Endothelial cell of umbilical vein (primary cell): Measurements from ENCODE around the gene C9orf72. TPM values are rescaled to one million over a fixed set of nuclear protein-coding genes. Genes with fewer than 3 reads are reported as not detected.

Experiments used
- BruUV-seq: library from RNA; stranded (reverse); fragments of 400-500 nt; replicated peaks from 2 replicates; lab custom pipeline; 2021; lab: Mats Ljungman, UMichigan
- CTCF ChIA-PET: fragments of 300-600, 350-600 bp; sonication (Branson Sonifier 250); formaldehyde crosslinking; loops from one replicate; lab custom pipeline; 2021; ENCODE audit warnings: antibody characterized with exemption, inconsistent platforms; lab: Charles Lee
- POLR2A ChIA-PET: fragments of 300-600, 350-600 bp; sonication (Branson Sonifier 250); formaldehyde crosslinking; loops from one replicate; lab custom pipeline; 2021; ENCODE audit warnings: antibody characterized with exemption, inconsistent platforms; lab: Charles Lee
- DNase-seq: peaks from one replicate; pipeline ENCODE4 v3.0.0-alpha.2; 2011; ENCODE audit warnings: low read depth, low spot score
- FAIRE-seq: peaks from 2 replicates; lab custom pipeline; 2011; peaks lifted over from hg19 to GRCh38; lab: Jason Lieb, UNC
- H2AFZ ChIP-seq: 2 replicates; pipeline ENCODE4 v1.6.0; 2012; ENCODE audit warnings: low read depth, low read length, control low read depth, inconsistent platforms
- H3K27ac ChIP-seq: 2 replicates; pipeline ENCODE4 v1.5.1; 2011; ENCODE audit warnings: low read depth, mild to moderate bottlenecking, control low read depth, low read length, moderate library complexity; ENCODE audit not compliant: insufficient read depth
- H3K27me3 ChIP-seq, 2 experiments: 2 replicates each; pipeline versions ENCODE4 v1.6.0 to v1.6.1; 2011; ENCODE audit warnings: low read length in 2 of 2, mixed read lengths in 1 of 2; ENCODE audit not compliant: control insufficient read depth in 2 of 2, insufficient read depth in 2 of 2
- H3K36me3 ChIP-seq, 2 experiments: 2 replicates in 1 of 2; 3 replicates in 1 of 2; pipeline ENCODE4 v1.5.1; 2011; ENCODE audit warnings: low read length in 2 of 2, mild to moderate bottlenecking in 1 of 2, moderate library complexity in 1 of 2; ENCODE audit not compliant: control insufficient read depth in 2 of 2, insufficient read depth in 2 of 2; ENCODE audit errors: extremely low read depth in 1 of 2
- H3K4me1 ChIP-seq: 3 replicates; pipeline ENCODE4 v1.5.1; 2011; ENCODE audit warnings: mild to moderate bottlenecking, low read length; ENCODE audit not compliant: control insufficient read depth, insufficient read depth; ENCODE audit errors: extremely low read depth
- H3K4me2 ChIP-seq: 2 replicates; pipeline ENCODE4 v1.6.1; 2011; ENCODE audit warnings: low read length, control low read depth, mixed read lengths; ENCODE audit not compliant: insufficient read depth
- H3K4me3 ChIP-seq, 3 experiments: fragments of 200-600 bp in 1 of 3; sonication (generic), shearing (Covaris generic) in 1 of 3; replicated peaks in 1 of 3; 2 replicates each; pipeline ENCODE4 v1.5.1; 2011 to 2016; ENCODE audit warnings: control low read depth in 3 of 3, low read length in 3 of 3, mild to moderate bottlenecking in 2 of 3, inconsistent platforms in 1 of 3, low read depth in 1 of 3, moderate library complexity in 1 of 3; ENCODE audit not compliant: insufficient read depth in 1 of 3
- H3K79me2 ChIP-seq: 2 replicates; pipeline ENCODE4 v1.6.0; 2012; ENCODE audit warnings: low read length, inconsistent platforms; ENCODE audit not compliant: control insufficient read depth, insufficient read depth
- H3K9ac ChIP-seq: replicated peaks from 2 replicates; pipeline ENCODE3; 2011; ENCODE audit warnings: low read length, control low read depth; ENCODE audit not compliant: insufficient read depth; ENCODE audit errors: extremely low read depth
- H3K9me1 ChIP-seq: replicated peaks from 3 replicates; pipeline ENCODE4 v1.6.0; 2011; ENCODE audit warnings: mild to moderate bottlenecking, low read length; ENCODE audit not compliant: control insufficient read depth, insufficient read depth; ENCODE audit errors: extremely low read depth
- H3K9me3 ChIP-seq: replicated peaks from 2 replicates; pipeline ENCODE4 v1.5.1; 2012; ENCODE audit warnings: low read length, inconsistent platforms; ENCODE audit not compliant: control insufficient read depth, insufficient read depth
- H4K20me1 ChIP-seq: replicated peaks from 2 replicates; pipeline ENCODE3; 2011; ENCODE audit warnings: mild to moderate bottlenecking, low read length; ENCODE audit not compliant: control insufficient read depth, insufficient read depth; ENCODE audit errors: extremely low read depth
- EZH2 ChIP-seq: IDR thresholded peaks from 2 replicates; pipeline ENCODE4 v1.6.1; 2012; ENCODE audit warnings: borderline replicate concordance, low read depth, mild to moderate bottlenecking, moderate library complexity, low read length, inconsistent platforms; ENCODE audit not compliant: severe bottlenecking
- FOS ChIP-seq: IDR thresholded peaks from 2 replicates; pipeline ENCODE4 v1.6.1; 2011; ENCODE audit warnings: mild to moderate bottlenecking, low read length, moderate library complexity, borderline replicate concordance; ENCODE audit not compliant: insufficient read depth
- GATA2 ChIP-seq: IDR thresholded peaks from 2 replicates; pipeline ENCODE4 v1.7.0; 2011; ENCODE audit warnings: low read depth, mild to moderate bottlenecking, moderate library complexity, mixed read lengths, low read length; ENCODE audit not compliant: insufficient read length, insufficient read depth
- JUN ChIP-seq: IDR thresholded peaks from 2 replicates; pipeline ENCODE4 v1.6.1; 2011; ENCODE audit warnings: borderline replicate concordance, low read depth; ENCODE audit not compliant: insufficient read length, insufficient read depth
- MYC ChIP-seq: IDR thresholded peaks from one replicate; pipeline ENCODE4 v1.6.1; 2011; ENCODE audit warnings: mild to moderate bottlenecking, low read depth, low read length
- POLR2A ChIP-seq: IDR thresholded peaks from 2 replicates; pipeline ENCODE4 v1.6.1; 2012; ENCODE audit warnings: low read depth, mild to moderate bottlenecking, control low read depth, low read length
- POLR2AphosphoS5 ChIP-seq: IDR thresholded peaks from 2 replicates; pipeline ENCODE4 v1.6.1; 2012; ENCODE audit warnings: low read depth, mild to moderate bottlenecking, control low read depth, low read length, moderate library complexity; ENCODE audit not compliant: insufficient read depth
- dilution Hi-C: fragments of 300-500 bp; cut with MboI; formaldehyde crosslinking; loops from one replicate; pipeline ENCODE4 v1.15.0; 2019; ENCODE audit warnings: low sequenced_read_pairs; ENCODE audit not compliant: extremely low pct_ligation_motif_present
- intact Hi-C: fragments of 100-400 bp; cut with micrococcal nuclease; formaldehyde crosslinking; loops from one replicate; pipeline ENCODE4 v1.10.0; 2022
- polyA plus RNA-seq, 4 experiments: library from polyadenylated mRNA; depleted of rRNA in 3 of 4; stranded (reverse) in 3 of 4; unstranded in 1 of 4; fragments of >200 nt; gene quantifications; 2 replicates each; pipeline versions ENCODE4 v1.2.1 to v1.2.3, GENCODE V29; 2011 to 2012; ENCODE audit warnings: missing spikeins in 1 of 4
- total RNA-seq: library from RNA; stranded (reverse); gene quantifications from 2 replicates; pipeline ENCODE4 v1.2.3, GENCODE V29; 2021
- TF ChIP-seq, protein P1 (sequence below), 2 donors: IDR thresholded peaks; 1 replicate in 1 of 2; 2 replicates in 1 of 2; pipeline ENCODE4 v1.5.1; 2011; ENCODE audit warnings: low read length in 2 of 2, mild to moderate bottlenecking in 2 of 2, moderate library complexity in 2 of 2, control low read depth in 1 of 2, inconsistent platforms in 1 of 2, low read depth in 1 of 2; ENCODE audit not compliant: insufficient read depth in 1 of 2; ENCODE audit errors: extremely low read depth in 1 of 2
- TF ChIP-seq, protein P2 (sequence below): IDR thresholded peaks from 2 replicates; pipeline ENCODE4 v1.6.1; 2011; ENCODE audit not compliant: insufficient read depth, insufficient read length

C9orf72 gene
- total and polyA plus RNA-seq, 2 donors (not counting 3 experiments of a cell fraction or from before 2014, with no cell fraction given), result 2.7 to 7.3 TPM

DNA sequence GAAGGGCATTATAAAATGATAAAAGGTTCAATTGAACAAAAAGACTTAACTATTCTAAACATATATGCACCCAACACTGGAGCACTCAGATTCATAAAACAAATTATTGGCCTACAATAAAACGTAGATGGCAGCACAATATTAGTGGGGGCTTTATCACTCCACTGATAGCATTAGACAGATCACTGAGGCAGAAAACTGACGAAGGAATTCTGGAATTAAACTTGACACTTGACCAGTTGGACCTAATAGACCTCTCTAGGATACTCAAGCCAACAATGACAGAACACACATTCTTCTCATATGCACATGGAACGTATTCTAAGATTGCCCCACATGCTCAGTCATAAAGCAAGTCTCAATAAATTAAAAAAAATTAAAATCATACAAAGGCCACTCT lies 18.4 kb upstream of the C9orf72 start:
- BruUV-seq, result no TSS peak
- ChIA-PET CTCF (no interaction called here), POLR2A (no interaction called here)
- no peak for FAIRE-seq
- intact Hi-C loops, result no loop called here
- Histone ChIP-seq H3K4me3 (no peak overlapping the region), H3K79me2 (no peaks in the 10 kb centered on the region), H3K27ac (no peak overlapping the region), H2AFZ (no peak overlapping the region), H3K9me1 (no peaks in the 10 kb centered on the region), H3K9me3 (no peaks in the 10 kb centered on the region), H3K9ac (no peak overlapping the region), H3K4me1 (no peaks in the 10 kb centered on the region), H3K27me3 (no peaks in the 10 kb centered on the region), H3K4me2 (no peak overlapping the region), H4K20me1 (no peaks in the 10 kb centered on the region), H3K36me3 (no peaks in the 10 kb centered on the region)
- dilution Hi-C loops, result no loop called here
- DNase-seq, result no peak
- TF ChIP-seq MYC, result no peak
- TF ChIP-seq, protein P1, sequence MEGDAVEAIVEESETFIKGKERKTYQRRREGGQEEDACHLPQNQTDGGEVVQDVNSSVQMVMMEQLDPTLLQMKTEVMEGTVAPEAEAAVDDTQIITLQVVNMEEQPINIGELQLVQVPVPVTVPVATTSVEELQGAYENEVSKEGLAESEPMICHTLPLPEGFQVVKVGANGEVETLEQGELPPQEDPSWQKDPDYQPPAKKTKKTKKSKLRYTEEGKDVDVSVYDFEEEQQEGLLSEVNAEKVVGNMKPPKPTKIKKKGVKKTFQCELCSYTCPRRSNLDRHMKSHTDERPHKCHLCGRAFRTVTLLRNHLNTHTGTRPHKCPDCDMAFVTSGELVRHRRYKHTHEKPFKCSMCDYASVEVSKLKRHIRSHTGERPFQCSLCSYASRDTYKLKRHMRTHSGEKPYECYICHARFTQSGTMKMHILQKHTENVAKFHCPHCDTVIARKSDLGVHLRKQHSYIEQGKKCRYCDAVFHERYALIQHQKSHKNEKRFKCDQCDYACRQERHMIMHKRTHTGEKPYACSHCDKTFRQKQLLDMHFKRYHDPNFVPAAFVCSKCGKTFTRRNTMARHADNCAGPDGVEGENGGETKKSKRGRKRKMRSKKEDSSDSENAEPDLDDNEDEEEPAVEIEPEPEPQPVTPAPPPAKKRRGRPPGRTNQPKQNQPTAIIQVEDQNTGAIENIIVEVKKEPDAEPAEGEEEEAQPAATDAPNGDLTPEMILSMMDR (IDR thresholded peaks at IDR 0.05; ENCODE audit: extremely low read depth in 1 of 2, insufficient read depth in 1 of 2, low read depth in 1 of 2, low read length in 2 of 2), result no peak
- TF ChIP-seq FOS, result no peak
- TF ChIP-seq JUN, result no peak
- TF ChIP-seq POLR2A, result no peak
- TF ChIP-seq EZH2, result no peak
- no peak for TF ChIP-seq GATA2
- TF ChIP-seq, protein P2, sequence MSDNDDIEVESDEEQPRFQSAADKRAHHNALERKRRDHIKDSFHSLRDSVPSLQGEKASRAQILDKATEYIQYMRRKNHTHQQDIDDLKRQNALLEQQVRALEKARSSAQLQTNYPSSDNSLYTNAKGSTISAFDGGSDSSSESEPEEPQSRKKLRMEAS, result no peak
- no peak for TF ChIP-seq POLR2AphosphoS5
